Thyroid gland (tissue), 4 donors: ENCODE data around the gene VPS4A. TPM values are rescaled to one million over a fixed set of nuclear protein-coding genes. Genes with fewer than 3 reads are reported as not detected.
A peak's percentile ranks its signal among the peaks of the same experiment; 100 is the strongest.

ENCODE experiments used
- DNase-seq, 2 donors: peaks; one replicate each; pipeline ENCODE4 v3.0.0-alpha.2; 2019
- H3K27ac ChIP-seq, 3 donors: fragments of 200-600 bp; sonication (generic); 1 replicate in 2 of 3; 2 replicates in 1 of 3; pipeline ENCODE4 v1.5.1; 2016 to 2019; ENCODE audit warnings: mild to moderate bottlenecking in 1 of 3, moderate library complexity in 1 of 3
- H3K27me3 ChIP-seq: fragments of 200-600 bp; sonication (generic); one replicate; pipeline ENCODE4 v1.5.1; 2019
- H3K36me3 ChIP-seq, 2 donors: fragments of 200-600 bp; sonication (generic); one replicate each; pipeline ENCODE4 v1.5.1; 2016 to 2019
- H3K4me1 ChIP-seq, 2 donors: fragments of 200-600 bp; sonication (generic); one replicate each; pipeline ENCODE4 v1.5.1; 2017 to 2019
- H3K4me3 ChIP-seq, 3 donors: fragments of 200-600 bp; sonication (generic); replicated peaks in 1 of 3; 1 replicate in 2 of 3; 2 replicates in 1 of 3; pipeline ENCODE4 v1.5.1; 2016; ENCODE audit warnings: mild to moderate bottlenecking in 1 of 3
- H3K9me3 ChIP-seq: fragments of 200-600 bp; sonication (generic); one replicate; pipeline ENCODE4 v1.5.1; 2017
- CTCF ChIP-seq, 6 experiments: fragments of 200-600 bp in 3 of 6; fragments of 450-650 bp in 3 of 6; sonication (generic) in 3 of 6; IDR thresholded peaks; one replicate each; pipeline ENCODE4 v1.5.1; 2016 to 2019; ENCODE audit warnings: antibody characterized with exemption in 6 of 6, mild to moderate bottlenecking in 2 of 6, inconsistent platforms in 1 of 6, moderate library complexity in 1 of 6
- POLR2A ChIP-seq, 2 donors: fragments of 450-650 bp; IDR thresholded peaks; one replicate each; pipeline ENCODE4 v1.6.1; 2017; ENCODE audit warnings: antibody characterized with exemption in 2 of 2, mild to moderate bottlenecking in 2 of 2, moderate library complexity in 1 of 2
- WGBS, 2 donors: methylation state at CpG; one replicate each; pipeline ENCODE4 v1.1.5; 2017; 5-methylcytosine and 5-hydroxymethylcytosine counted together
- intact Hi-C: fragments of 100-400 bp; cut with DNase I; formaldehyde crosslinking; loops from one replicate; pipeline ENCODE4 v1.15.1; 2023
- total RNA-seq, 4 donors: library from RNA; depleted of rRNA; stranded (reverse); fragments of >200 nt; gene quantifications; one replicate each; pipeline ENCODE4 v1.2.3, GENCODE V29; 2016

VPS4A gene
- total RNA-seq, 4 donors from 2014 or later: 33.5 to 47.5 (median 43.2) TPM

GRCh38 chr16:69270831-69271230, 40.3 kb upstream of the VPS4A start:
- H3K27ac ChIP-seq: no peak overlapping the region
- intact Hi-C loops: no loop called here
- H3K36me3 ChIP-seq: peaks cover 4 to 8% of the 10 kb centered on the region in 2 donors
- H3K27me3 ChIP-seq: no peaks in the 10 kb centered on the region
- 91 to 93% methylated on average over 2 of the region's 2 CpGs for WGBS, 2 donors
- no peak for DNase-seq
- TF ChIP-seq POLR2A (IDR thresholded peaks at IDR 0.05) (no peak), CTCF (IDR thresholded peaks at IDR 0.05) (no peak)
- H3K4me3 ChIP-seq: no peak overlapping the region
- H3K4me1 ChIP-seq: peaks cover 2 to 8% of the 10 kb centered on the region in 2 donors
- no peaks in the 10 kb centered on the region for H3K9me3 ChIP-seq

GRCh38 chr16:69273009-69273408, 38.1 kb upstream of the VPS4A start:
- no peak for TF ChIP-seq POLR2A (IDR thresholded peaks at IDR 0.05)
- no peak for TF ChIP-seq CTCF (IDR thresholded peaks at IDR 0.05)
- 82 to 85% methylated on average over 4 of the region's 4 CpGs for WGBS, 2 donors
- intact Hi-C loops: no loop called here

GRCh38 chr16:69274699-69275235, 36.4 kb upstream of the VPS4A start:
- intact Hi-C loops: no loop called here

More at GRCh38 chr16:69273009-69273408, 38.1 kb upstream of the VPS4A start:
- no peaks in the 10 kb centered on the region for H3K9me3 ChIP-seq
- H3K36me3 ChIP-seq: peaks cover 4 to 8% of the 10 kb centered on the region in 2 donors
- H3K4me3 ChIP-seq: no peak overlapping the region
- no peak overlapping the region for H3K27ac ChIP-seq
- DNase-seq: no peak
- H3K4me1 ChIP-seq: peaks cover 8 to 13% of the 10 kb centered on the region in 2 donors
- H3K27me3 ChIP-seq: no peaks in the 10 kb centered on the region

GRCh38 chr16:69276148-69277115, 34.7 kb upstream of the VPS4A start:
- WGBS, 2 donors: 53 to 75% methylated on average over 7 of the region's 7 CpGs
- H3K4me1 ChIP-seq: peaks cover 8 to 13% of the 10 kb centered on the region in 2 donors
- intact Hi-C loops: no loop called here
- DNase-seq: peak; percentile 32 to 37
- no peaks in the 10 kb centered on the region for H3K27me3 ChIP-seq
- no peak overlapping the region for H3K4me3 ChIP-seq
- no peaks in the 10 kb centered on the region for H3K9me3 ChIP-seq
- H3K27ac ChIP-seq: peak overlapping the region; percentile 43 to 52 (median 51)
- TF ChIP-seq CTCF (IDR thresholded peaks at IDR 0.05) (no peak), POLR2A (IDR thresholded peaks at IDR 0.05) (no peak)
- peaks cover 0 to 2% of the 10 kb centered on the region in 2 donors for H3K36me3 ChIP-seq

More at GRCh38 chr16:69274699-69275235, 36.4 kb upstream of the VPS4A start:
- Histone ChIP-seq H3K4me1 (peaks cover 8 to 13% of the 10 kb centered on the region in 2 donors), H3K9me3 (no peaks in the 10 kb centered on the region), H3K27me3 (no peaks in the 10 kb centered on the region), H3K27ac (peak overlapping the region in 2 of 3 donors; percentile 15 to 31), H3K4me3 (no peak overlapping the region), H3K36me3 (peaks cover 4 to 8% of the 10 kb centered on the region in 2 donors)
- DNase-seq: no peak
- WGBS, 2 donors: 84 to 86% methylated on average over 4 of the region's 4 CpGs
- TF ChIP-seq CTCF (IDR thresholded peaks at IDR 0.05) (no peak), POLR2A (IDR thresholded peaks at IDR 0.05) (no peak)

GRCh38 chr16:69277413-69277812, 33.7 kb upstream of the VPS4A start:
- no peaks in the 10 kb centered on the region for H3K27me3 ChIP-seq
- H3K4me1 ChIP-seq: peaks cover 8 to 13% of the 10 kb centered on the region in 2 donors
- no peaks in the 10 kb centered on the region for H3K9me3 ChIP-seq
- no peak for DNase-seq
- H3K27ac ChIP-seq: no peak overlapping the region
- intact Hi-C loops: no loop called here
- no peak overlapping the region for H3K4me3 ChIP-seq
- 84 to 86% methylated on average over 1 of the region's 1 CpG for WGBS, 2 donors
- H3K36me3 ChIP-seq: no peaks in the 10 kb centered on the region
- no peak for TF ChIP-seq CTCF (IDR thresholded peaks at IDR 0.05)
- no peak for TF ChIP-seq POLR2A (IDR thresholded peaks at IDR 0.05)
